GM21360 (cell line): Measurements from ENCODE around the gene ALG1.
"Not testable (repeated sequence)": the region's sequence is repeated elsewhere in the genome, so short reads cannot be mapped to it uniquely, and the experiment has no call there.

Source experiments
- ATAC-seq: cut with Tn5 transposase; IDR thresholded peaks from one replicate; pipeline ENCODE4 v1.9.1; 2021; ENCODE audit warnings: mild to moderate bottlenecking, moderate library complexity; ENCODE audit not compliant: unreplicated experiment

The ALG1 gene

DNA sequence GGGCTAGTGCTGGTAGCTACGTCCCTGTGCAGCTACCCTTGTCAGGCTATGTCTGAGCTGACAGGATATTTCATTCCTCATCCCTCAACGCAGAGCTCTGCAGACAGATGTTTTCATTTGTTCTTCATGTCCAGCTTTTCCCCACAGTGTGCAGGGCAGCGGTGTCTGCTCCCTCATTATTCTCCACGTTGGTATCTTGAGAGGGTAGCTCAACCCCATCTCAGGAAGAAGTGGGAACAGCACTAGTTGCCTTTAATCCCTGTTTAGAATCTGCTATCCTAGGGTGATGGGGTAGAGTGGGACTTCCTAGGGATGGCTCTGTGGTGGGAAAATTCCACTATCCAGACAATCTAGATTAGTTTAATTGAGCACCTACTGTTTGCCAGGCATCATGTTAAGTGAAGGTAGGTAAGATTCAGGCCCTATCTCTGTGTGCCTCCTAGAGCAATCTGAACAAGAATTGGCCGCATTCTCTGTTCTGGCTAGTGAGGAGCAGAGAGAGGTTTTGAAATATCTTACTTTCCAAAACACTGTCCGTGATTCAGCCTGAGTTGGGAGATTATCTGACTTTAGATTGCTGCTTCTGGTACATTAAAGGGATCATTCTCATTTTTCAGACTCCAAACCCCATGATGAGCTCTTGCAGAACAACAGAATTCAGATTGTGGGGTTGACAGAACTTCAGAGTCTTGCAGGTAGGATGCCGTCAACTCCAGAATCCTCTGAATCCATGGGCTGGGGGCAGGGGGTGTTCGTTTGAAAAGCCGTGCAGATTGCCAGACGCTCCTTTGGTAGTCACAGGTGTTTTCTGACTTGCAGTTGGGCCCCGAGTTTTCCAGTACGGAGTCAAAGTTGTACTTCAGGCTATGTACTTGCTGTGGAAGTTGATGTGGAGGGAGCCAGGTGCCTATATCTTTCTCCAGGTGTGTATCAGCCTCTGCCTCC is 963 bp downstream of the ALG1 start:
- ATAC-seq: no peak

DNA sequence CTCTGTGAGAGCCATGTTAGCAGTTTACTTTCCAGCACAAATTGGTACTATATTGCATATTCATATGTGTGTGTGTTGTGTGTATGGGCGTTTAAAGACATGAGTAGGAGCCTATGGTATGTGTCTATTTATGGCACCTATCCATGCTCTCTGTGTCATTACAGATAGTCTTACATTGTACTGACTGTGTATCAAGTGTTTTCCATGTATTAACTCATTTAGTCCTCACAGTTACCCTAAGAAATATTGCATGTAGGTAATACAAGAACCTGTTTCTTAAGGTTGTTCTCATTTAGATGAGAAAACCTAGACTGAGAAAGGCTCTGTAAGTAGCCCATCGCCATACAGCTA is 1.6 kb downstream of the ALG1 start:
- ATAC-seq: no peak

DNA sequence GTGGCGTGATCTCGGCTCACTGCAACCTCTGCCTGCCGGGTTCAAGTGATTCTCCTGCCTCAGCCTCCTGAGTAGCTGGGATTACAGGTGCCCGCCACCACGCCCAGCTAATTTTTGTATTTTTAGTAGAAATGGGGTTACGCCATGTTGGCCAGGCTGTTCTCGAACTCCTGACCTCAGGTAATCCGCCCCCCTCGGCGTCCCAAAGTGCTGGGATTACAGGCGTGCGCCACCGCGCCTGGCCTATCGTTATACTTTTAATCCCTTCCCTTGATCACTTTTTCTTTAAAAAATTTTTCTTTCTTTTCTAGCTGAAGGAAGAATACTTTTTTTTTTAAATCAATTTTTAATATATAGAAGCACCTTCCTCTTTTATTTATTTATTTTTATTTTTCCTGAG is 2.1 kb downstream of the ALG1 start:
- not testable (repeated sequence) for ATAC-seq

DNA sequence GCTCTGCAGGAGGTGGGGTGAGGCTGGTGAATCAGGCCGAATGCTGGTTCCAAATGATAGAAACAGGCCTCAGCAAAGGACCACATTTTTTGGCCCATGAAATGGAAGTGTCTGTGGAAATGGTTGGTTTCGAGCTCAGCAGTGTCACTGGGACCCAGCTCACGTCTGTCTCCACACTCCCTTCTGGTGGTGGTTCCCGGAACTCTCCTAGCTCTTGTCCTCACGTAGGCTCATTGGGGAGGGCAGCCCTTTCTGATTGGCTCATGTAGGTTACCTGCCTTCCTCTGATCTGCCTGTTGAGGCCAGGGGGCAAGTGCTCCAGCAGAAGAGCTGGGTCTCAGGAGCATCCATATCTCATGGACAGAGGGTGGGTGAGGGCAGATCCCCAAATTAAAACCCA is 4.0 kb downstream of the ALG1 start:
- ATAC-seq: no peak

DNA sequence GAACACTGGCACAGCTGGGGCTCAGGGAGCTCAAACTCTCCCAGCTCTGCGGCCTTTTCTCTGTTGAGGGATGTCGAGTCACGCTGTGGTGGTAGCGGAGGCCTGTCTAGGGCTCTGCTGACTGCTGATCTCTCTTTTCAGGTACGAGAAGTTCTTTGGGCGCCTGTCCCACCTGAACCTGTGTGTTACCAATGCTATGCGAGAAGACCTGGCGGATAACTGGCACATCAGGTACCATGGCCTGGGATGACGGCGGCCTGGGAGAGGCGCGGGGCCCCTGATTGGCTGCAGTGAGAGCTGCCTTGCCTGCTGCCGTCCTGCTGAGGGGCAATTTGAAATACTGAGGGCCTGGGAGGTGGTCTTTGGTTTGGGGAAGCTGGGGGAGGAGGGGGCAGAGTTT is 5.7 kb downstream of the ALG1 start:
- ATAC-seq: no peak

GRCh38 chr16:5078626-5079025 is 7.0 kb downstream of the ALG1 start:
- no peak for ATAC-seq

DNA sequence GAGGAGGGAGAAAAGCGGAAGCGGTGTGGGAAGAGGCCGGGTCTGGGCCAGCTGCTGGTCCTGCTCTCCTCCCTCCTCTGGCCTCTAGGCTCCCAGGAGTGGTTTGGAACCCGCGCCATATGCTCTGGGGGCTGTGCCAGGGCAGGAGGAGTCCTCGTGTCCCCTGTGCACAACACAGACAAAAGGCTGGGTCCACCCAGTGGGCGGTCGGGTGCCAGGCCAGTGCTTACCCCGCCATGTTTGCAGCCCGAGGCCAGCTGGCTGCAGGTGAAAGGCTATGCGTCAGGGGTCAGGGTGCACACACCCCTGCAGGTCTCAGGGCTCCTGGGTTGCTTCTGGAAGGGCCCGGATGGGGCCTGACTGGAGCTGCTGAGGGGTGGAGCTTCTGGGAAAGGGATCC is 8.8 kb downstream of the ALG1 start:
- not testable (repeated sequence) for ATAC-seq

DNA sequence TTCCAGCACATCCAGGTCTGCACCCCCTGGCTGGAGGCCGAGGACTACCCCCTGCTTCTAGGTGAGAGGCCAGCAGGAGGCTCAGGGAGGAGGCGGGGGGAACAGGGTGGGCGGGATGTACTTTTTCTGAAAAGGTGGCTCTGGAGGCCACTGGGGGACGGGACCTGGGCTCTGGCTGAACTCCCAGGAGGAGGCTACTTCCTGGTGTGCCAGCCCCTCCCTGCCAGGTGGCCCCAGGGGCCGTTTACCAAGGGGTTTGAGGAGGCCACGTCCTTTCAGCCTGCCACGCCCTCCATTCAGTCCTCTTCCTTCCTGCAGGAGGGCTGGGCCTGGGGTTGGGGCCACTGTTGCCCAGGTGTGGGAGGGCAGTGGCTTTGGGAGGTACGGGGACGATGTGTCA is 9.4 kb downstream of the ALG1 start:
- ATAC-seq: not testable (repeated sequence)

GRCh38 chr16:5083646-5084045 is 12.0 kb downstream of the ALG1 start:
- not testable (repeated sequence) for ATAC-seq

DNA sequence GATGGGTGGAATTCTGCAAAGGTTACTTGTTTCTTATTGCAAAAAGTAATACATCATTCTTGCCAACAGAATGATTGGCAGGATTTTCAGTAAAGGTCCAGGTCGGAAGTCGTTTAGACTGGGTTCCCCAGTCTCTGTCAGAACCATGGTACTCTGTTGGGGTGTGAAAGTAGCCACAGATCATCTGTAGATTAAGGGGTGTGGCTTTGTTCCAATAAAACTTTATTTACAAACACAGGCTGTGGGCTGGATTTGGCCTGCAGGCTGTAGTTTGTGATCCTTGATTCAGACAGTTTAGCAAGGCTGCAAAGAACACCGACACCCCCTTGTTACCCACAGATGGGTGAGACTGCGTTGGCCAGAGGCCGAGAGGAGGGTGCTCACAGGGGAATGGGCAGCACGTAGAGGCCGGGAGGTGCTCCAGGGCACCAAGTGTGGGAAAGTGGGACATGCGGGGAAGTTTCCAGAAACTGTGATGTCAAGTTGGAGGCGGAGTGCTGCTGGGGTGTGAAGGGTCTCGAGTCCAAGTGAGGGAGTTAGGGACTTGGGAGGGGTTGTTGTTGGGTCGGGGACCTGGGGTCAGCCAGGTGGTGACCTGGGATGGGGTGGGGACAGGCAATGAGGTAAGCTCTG is 12.6 kb downstream of the ALG1 start:
- ATAC-seq: not testable (repeated sequence)

DNA sequence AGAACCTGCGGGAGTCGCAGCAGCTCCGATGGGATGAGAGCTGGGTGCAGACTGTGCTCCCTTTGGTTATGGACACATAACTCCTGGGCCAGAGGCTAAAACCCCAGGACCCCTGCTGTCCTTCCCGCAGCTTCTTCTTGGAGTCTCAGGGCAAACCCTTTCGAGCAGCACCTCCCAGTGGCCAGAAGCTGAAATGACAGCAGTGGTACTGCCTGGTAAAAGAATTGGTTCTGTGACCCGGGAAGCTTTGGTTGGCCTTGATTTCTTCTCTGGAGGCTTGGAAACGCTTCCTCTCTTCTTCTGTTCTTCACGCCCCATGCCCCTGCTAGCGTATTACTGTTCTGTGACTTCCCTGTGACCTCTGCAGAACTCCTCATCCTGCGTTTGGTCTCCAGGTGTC is 13.2 kb downstream of the ALG1 start:
- not testable (repeated sequence) for ATAC-seq

GRCh38 chr16:5085716-5086115 is 14.1 kb downstream of the ALG1 start:
- ATAC-seq: not testable (repeated sequence)

GRCh38 chr16:5088086-5088790 is 16.6 kb downstream of the ALG1 start:
- ATAC-seq: not testable (repeated sequence)

GRCh38 chr16:5088936-5089335 is 17.3 kb downstream of the ALG1 start:
- not testable (repeated sequence) for ATAC-seq

- ATAC-seq: not testable (repeated sequence)
These were observed 18.4 kb downstream of the ALG1 start for GRCh38 chr16:5089911-5090555.

DNA sequence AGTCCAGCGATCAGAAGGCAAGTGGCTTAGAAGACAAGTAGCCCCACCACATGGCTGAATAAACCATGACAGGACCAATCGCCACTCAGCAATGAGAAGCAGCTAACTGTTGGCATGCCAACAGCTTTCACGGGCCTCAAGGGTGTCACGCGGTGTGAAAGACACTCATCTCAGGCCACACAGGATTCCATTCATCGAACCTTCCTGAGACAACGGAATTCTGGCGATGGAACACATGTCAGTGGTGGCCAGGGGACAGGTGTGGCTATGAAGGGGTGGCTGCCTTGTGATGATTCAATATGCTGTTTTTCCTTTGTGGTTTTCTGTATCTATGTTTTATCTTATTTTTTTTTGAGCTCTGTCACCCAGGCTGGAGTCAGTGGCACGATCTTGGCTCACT is 18.9 kb downstream of the ALG1 start:
- not testable (repeated sequence) for ATAC-seq

- not testable (repeated sequence) for ATAC-seq
These were observed 21.4 kb downstream of the ALG1 start for GRCh38 chr16:5093081-5093480.

DNA sequence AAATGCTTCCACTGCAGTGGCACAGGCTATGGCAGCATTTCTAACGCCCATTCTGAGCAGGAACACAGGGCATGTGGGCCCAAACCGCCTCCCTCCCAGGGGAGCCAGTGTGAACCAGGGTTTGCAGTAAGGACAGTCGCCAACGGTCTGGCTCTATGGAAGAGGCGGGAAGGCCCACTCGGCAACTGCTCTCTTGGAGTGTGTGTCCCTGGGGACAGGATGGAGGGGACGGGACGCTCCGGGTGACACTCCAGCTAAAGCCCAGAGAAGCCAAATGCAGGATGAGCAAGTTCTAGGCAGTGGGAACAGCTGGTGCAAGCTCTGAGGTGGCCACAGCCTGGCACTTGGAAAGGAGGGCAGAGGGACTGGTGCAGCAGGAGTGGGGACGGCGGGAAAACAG is 22.1 kb downstream of the ALG1 start:
- not testable (repeated sequence) for ATAC-seq

DNA sequence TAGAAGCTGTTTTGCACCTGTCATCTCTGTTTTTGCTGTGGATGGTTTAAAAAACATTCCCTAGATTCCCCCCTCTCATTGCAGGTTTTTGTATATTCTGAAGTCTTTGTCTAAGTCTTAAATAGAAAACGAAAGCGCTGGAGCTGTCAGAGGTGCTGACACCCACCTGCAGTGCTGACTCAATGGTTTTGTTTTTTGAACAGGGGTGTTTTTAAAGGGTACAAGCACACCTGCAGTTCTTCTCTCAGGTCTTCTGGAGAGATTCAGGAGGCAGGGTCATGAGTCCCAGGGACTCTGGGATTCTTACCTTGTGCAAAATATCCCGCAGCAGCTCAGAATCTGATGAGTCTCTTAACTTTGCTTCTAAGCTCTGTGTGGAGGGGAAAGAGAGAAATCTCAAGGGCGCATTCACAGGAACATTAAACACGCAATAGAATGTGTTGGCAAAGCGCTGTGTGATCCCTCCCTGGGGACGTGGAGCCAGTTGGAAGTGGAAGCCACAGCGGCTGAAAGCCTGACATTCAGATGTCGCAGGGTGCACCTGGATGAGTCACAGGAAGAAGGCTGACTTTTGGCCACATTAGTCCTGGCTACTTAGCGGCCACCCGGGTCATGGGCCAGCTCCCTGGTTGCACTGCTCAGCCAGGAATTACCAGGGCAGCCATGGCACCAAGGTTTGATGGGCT is 23.6 kb downstream of the ALG1 start:
- not testable (repeated sequence) for ATAC-seq

DNA sequence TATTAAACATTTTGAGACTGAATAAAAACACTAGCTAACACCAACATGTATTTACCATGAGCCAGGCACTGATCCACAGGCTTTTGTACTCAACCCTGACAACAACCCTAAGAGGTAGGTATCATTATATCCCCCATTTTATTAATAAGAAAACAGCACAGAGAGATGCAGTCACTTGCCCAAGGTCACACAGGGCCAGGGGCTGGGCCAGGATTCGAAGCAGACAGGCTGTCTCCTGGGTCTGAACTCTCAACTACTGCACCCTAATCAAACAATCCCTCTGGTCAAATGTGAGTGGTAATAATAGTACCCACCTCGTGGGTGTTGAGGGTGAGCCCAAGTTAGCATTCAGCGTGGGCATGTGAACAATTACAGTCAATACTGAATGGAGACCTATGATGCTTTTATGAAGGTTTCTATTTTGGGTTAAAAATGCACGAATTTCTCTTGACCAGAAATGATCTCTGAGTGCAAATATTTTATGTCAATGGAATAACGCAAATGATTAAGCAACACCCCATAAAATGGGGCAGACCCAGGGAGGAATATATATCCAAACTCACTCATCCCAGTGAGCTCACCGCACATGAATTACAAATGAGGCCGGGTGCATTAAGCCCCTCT is 24.9 kb downstream of the ALG1 start:
- not testable (repeated sequence) for ATAC-seq
